ENCODE data around the gene PCIF1.

PCIF1 gene

DNA sequence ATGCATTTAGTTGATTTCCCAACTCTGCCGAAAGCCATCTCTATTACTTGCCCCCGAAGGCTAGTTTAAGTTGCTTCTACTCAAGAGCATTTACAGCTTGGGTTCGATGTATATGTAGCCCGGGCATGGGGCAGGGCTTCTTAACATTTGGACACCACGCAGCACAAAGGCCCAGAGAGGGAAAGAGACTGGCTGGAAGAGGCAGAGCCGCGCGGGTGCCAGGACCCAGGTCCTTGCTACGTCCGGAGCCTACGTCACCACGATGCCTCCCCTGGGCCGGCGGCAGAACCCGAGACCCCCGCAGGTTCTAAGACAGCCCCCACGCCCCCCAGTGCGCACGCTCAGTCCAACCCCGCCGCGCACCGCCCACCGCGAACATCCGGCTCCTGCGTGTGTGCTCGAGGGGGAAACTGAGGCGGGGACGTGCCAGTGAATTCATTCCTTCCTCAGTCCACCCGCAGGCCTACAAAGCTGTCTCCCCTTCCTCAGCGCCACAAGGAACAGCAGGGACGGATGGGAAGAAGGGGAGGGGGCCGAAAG lies 367 bp upstream of the PCIF1 start:
- peak overlapping the region; percentile 100 for H3K27ac ChIP-seq
- no peak for TF ChIP-seq CTCF (conservative IDR thresholded peaks at IDR 0.05)

- no peak for TF ChIP-seq CTCF (conservative IDR thresholded peaks at IDR 0.05)
- H3K27ac ChIP-seq: peak overlapping the region; percentile 100
These were observed 1.0 kb downstream of the PCIF1 start for GRCh38 chr20:45935416-45936046.

- no peak for TF ChIP-seq CTCF (conservative IDR thresholded peaks at IDR 0.05)
- H3K27ac ChIP-seq: no peak overlapping the region
These were observed 3.3 kb downstream of the PCIF1 start for GRCh38 chr20:45937765-45938164.

GRCh38 chr20:45938727-45939438 lies 4.4 kb downstream of the PCIF1 start:
- TF ChIP-seq CTCF (conservative IDR thresholded peaks at IDR 0.05): no peak
- no peak overlapping the region for H3K27ac ChIP-seq

GRCh38 chr20:45940053-45940452 lies 5.6 kb downstream of the PCIF1 start:
- no peak for TF ChIP-seq CTCF (conservative IDR thresholded peaks at IDR 0.05)
- H3K27ac ChIP-seq: no peak overlapping the region

DNA sequence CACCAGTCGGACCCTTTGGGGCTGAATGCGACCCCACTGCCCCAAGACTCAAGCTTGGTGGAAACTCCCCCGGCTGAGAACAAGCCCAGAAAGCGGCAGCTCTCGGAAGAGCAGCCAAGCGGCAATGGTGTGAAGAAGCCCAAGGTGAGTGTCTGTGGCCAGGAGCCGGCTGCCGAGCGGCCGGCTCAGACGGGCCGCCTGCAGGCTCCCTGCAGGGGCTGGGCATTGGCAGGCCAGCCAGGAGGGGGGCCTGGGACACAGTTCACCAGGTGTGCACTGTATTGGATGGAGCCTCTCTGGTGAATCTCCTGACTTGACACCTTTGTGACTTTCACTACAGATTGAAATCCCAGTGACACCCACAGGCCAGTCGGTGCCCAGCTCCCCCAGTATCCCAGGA lies 6.0 kb downstream of the PCIF1 start:
- no peak overlapping the region for H3K27ac ChIP-seq

More for the DNA sequence above, 6.0 kb downstream of the PCIF1 start:
- TF ChIP-seq CTCF (conservative IDR thresholded peaks at IDR 0.05): no peak
